GM18511 (cell line): ENCODE results near the gene MYLK.
"Not testable (repeated sequence)": the region's sequence is repeated elsewhere in the genome, so short reads cannot be mapped to it uniquely, and the experiment has no call there.

Experiments used
- ATAC-seq: cut with Tn5 transposase; IDR thresholded peaks from one replicate; pipeline ENCODE4 v1.9.1; 2021; ENCODE audit warnings: mild to moderate bottlenecking, moderate library complexity; ENCODE audit not compliant: unreplicated experiment

The MYLK gene

DNA sequence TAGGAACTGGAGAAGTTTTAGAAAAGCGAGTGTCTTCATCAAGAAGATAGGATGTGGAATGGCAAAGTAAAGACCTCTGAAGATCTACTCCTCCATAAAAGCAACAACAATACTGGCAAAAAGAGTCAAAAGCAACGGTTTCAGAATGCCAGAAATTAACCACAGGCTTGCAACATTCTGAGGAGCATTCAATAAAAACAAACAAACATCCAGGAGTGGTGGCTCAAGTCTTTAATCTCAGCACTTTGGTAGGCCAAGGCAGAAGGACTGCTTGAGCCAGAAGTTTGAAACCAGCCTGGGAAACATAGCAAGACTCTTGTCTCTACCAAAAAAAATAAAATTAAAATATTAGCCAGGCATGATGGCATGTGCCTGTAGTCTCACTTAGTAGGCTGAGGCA is 156.1 kb downstream of the MYLK start:
- ATAC-seq = no peak

- ATAC-seq = no peak
Measured at GRCh38 chr3:123725652-123726400, 158.3 kb downstream of the MYLK start.

DNA sequence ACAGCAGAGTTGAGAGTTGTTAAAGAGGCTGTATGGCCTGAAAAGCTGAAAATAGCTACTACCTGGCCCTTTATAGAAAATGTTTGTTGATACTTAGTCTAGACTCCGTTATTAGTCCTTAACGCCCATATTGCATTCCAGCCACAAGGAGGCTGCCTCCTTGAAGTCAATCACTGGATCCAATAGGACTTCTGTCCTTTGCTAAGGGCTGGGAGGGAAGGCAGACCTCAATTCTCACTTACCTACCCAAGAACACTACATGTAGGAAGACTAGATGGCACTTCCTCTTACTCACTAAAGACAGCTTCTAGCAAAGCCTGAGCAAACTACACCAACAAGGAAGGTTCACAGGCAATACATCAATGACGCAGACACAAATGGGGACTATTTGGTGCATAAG is 159.8 kb downstream of the MYLK start:
- no peak for ATAC-seq

DNA sequence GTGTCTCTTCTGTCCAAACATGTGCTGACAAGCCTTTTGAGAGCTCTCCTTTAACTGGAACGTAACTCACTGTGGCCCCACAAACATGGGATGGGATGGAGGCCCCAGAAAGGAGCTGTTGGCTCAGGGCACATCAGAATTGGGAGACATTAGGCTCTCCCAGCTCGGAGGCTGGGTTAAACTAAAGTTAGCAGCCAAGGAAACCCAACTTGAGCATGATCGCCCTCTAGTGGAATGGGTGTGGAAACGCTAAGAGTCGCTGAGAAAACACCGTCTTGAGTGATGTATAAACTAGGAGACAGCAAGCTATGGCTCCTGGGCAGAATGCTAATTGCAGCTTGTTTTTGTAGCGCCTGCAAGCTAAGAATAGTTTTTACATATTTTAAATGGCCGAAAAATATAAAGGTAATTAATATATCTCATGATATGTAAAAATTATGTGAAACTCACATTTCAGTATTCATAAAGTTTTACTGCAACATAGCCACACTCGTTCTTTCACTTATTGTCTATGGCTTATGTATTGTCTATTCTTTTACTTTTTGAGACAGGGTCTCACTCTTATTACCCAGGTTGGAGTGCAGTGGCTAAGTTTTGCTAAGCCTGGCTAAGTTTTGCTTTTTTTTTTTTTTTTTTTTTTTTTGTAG is 160.5 kb downstream of the MYLK start:
- peak; percentile 71 for ATAC-seq

DNA sequence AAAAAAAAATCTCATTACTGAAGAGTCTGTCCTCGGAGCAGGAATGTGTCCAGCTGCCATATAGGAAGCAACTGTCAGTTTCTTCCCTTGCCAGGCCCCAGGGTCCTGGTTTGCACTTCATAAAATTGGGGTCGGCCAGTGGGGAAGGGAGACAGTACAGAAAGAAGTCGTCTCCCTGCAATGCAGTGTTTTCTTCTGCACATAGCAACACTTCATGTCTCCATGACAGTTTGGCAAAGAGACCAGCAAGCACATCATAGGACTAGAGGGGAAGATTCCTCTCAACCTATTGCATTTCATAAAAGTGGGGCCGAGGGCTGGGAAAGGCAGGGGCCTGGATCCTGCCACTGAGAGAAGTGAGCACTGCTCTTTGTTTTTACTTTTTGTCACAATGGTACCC is 161.1 kb downstream of the MYLK start:
- no peak for ATAC-seq

DNA sequence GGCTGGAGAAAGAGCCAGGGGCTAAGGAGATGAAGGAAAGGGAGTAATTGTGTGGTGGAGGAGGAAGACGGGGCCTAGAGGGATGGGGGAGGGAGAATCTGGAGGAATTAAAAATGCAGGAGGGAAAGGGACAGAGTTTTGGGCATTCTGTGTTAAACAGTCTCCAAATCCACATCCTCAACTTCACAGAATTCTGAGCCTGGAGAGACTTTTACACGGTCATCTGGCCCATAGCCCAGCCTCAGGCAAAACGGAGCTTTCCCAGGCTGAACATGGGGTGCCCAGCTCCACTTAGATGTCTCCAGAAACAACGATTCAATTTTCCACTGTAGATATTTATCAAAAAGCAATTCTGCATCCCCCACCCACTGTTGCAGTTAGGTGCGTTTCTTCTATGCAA is 161.7 kb downstream of the MYLK start:
- ATAC-seq = no peak

DNA sequence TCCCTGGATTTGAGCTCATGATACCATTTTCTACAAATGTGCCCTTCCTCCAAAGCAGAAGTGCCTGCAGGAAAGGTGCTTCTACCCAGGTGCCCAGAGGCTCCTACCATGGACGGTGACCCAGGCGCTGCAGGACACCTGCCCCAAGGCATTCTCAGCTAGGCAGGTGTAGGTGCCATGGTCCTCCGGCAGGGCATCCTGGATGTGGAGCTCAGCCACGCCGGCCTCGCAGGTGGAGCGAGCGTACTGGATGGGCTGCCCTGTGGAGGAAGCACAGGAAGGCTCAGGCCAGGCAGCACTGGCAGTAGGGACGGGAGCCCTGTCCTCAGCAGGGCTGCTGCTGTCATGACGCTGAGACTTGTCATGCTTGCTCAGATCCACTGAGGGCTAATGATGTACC is 162.1 kb downstream of the MYLK start:
- no peak for ATAC-seq

DNA sequence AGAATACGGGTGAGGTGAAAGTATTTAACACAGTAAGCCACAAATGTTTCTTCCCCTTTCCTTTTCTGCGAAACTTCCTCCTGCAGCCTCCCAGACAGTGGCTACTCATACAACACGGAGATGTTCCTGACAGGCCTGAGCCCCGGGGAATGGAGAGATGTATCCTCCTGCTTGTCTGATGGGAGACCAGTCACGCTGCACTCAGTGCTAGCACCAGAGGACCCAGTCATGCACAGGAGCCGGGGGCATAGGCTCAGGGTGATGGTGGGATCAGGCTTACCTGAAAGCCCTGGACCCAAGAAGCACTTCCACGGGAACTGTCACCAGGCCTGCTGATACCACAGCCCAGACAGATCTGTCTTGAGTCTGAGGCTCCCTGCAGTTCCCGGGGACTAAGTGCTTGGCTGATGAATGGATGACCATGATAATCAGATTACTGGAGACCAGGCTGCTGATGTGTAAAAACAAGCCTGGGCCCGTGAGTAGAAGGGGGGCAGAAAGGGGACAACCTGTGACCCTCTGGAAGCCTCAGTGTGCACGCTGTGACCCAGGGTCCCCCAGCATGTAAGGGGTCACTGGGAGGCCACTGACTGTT is 162.9 kb downstream of the MYLK start:
- ATAC-seq = not testable (repeated sequence)

- ATAC-seq = no peak
Measured at GRCh38 chr3:123720638-123721037, 163.5 kb downstream of the MYLK start.

GRCh38 chr3:123719862-123720453 is 164.2 kb downstream of the MYLK start:
- no peak for ATAC-seq

GRCh38 chr3:123719061-123719756 is 164.9 kb downstream of the MYLK start:
- not testable (repeated sequence) for ATAC-seq

- no peak for ATAC-seq
Measured at GRCh38 chr3:123718108-123718507, 166.0 kb downstream of the MYLK start.

DNA sequence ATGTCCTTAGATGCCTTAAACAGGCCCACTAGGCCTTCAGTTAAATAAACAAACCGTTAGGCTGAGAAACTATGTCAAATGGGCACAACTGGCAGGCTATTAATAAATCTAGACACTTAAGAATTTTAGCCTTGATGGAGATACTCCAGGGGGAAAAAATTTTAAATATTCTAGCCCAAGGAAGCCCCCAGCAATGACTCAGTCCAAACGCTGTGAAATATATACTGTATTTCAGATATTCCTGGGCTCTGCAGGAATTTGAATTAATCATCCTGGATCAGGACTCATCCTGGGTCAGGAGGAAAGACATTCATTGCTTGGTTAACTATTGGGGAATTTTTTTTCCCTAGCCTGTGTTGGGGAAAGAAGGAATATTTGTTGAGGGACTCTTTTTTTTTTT is 166.7 kb downstream of the MYLK start:
- ATAC-seq = not testable (repeated sequence)

DNA sequence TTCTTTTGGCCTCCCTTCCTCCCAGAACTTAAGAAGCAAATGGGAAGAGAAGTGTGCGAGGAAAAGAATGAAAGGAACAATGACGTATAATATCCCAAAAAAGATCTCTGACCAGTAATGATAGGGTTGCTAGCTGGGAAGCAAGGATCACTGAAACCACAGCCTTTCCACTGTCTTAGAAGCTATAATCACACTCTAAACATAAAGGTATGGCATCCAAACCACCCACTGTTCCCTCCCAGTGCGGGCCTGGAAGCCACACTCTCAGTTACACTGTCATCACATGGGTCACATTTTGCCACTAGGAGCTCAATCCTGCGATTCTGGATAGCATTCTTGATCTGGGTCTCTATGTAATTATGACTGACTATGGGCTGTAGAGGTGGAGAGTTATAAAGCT is 167.7 kb downstream of the MYLK start:
- ATAC-seq = no peak

- no peak for ATAC-seq
Measured at GRCh38 chr3:123713211-123713610, 170.9 kb downstream of the MYLK start.

- ATAC-seq = no peak
Measured at GRCh38 chr3:123712077-123712860, 171.9 kb downstream of the MYLK start.

- ATAC-seq = no peak
Measured at GRCh38 chr3:123711356-123711755, 172.8 kb downstream of the MYLK start.

DNA sequence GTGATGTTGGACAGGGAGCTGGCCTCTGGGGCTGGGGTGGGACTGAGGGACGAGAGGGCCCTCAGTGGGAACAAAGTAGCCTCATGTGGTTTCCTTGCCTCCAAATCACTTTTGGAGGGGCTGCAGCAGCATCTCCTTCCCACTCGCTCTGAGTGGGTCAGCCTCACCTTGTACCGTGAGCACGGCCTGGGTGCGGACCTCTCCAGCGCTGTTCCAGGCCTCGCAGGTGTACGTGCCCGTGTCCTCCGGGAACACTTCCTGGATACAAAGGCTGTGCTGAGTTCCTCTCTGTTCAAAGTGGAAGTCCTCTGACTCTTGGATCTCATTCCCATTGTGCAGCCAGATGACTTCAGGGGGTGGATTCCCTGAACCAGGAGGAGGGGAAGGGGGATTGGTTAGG is 175.6 kb downstream of the MYLK start:
- no peak for ATAC-seq

GRCh38 chr3:123707641-123708040 is 176.5 kb downstream of the MYLK start:
- ATAC-seq = not testable (repeated sequence)

GRCh38 chr3:123706871-123707270 is 177.3 kb downstream of the MYLK start:
- ATAC-seq = no peak
